ENCODE data around the gene YY1. TPM values are rescaled to one million over a fixed set of nuclear protein-coding genes. Genes with fewer than 3 reads are reported as not detected.
A peak's percentile ranks its signal among the peaks of the same experiment; 100 is the strongest.

Gene YY1
- total RNA-seq, 2 experiments from 2014 or later, result 82.4 to 85.0 TPM

GRCh38 chr14:100256339-100256895 is 17.5 kb downstream of the YY1 start:
- H3K36me3 Mint-ChIP-seq (ENCODE audit: low read depth), result peaks cover 11% of the 10 kb centered on the region
- H3K4me1 Mint-ChIP-seq (ENCODE audit: low read depth), result peaks cover 82% of the 10 kb centered on the region
- H3K27me3 Mint-ChIP-seq (ENCODE audit: low read depth), result no peaks in the 10 kb centered on the region
- no peaks in the 10 kb centered on the region for H3K9me3 Mint-ChIP-seq
- H3K4me3 Mint-ChIP-seq, result no peak overlapping the region
- intact Hi-C loops (cut with micrococcal nuclease), result no loop called here
- CTCF ChIA-PET, result interaction anchor here (0.7 to 1.6 kb wide), 2 partner anchors 8 to 174 kb away, joined by 3 to 5 read pairs; no protein-coding TSS in a partner anchor
- no peak for DNase-seq
- H3K27ac Mint-ChIP-seq, result peak overlapping the region; percentile 64

GRCh38 chr14:100261621-100262020 is 22.7 kb downstream of the YY1 start:
- peaks cover 33% of the 10 kb centered on the region for H3K36me3 Mint-ChIP-seq (ENCODE audit: low read depth)
- CTCF ChIA-PET, result interaction anchor here (1.4 to 2.2 kb wide), 2 partner anchors 23 to 28 kb away, joined by 3 to 8 read pairs; no protein-coding TSS in a partner anchor
- no peaks in the 10 kb centered on the region for H3K9me3 Mint-ChIP-seq
- peak; percentile 66 for DNase-seq
- H3K27ac Mint-ChIP-seq, result peak overlapping the region; percentile 37
- peaks cover 85% of the 10 kb centered on the region for H3K4me1 Mint-ChIP-seq (ENCODE audit: low read depth)
- H3K4me3 Mint-ChIP-seq, result no peak overlapping the region
- no peaks in the 10 kb centered on the region for H3K27me3 Mint-ChIP-seq (ENCODE audit: low read depth)
- intact Hi-C loops (cut with micrococcal nuclease), result loop anchor here (2.0 kb wide), 2 partner anchors 13 to 21 kb away; no protein-coding TSS in a partner anchor

GRCh38 chr14:100262545-100262944 is 23.6 kb downstream of the YY1 start:
- CTCF ChIA-PET, result interaction anchor here (1.4 to 3.0 kb wide), 3 partner anchors 22 to 27 kb away, joined by 3 to 14 read pairs (median 8); no protein-coding TSS in a partner anchor
- H3K4me3 Mint-ChIP-seq, result no peak overlapping the region
- H3K27ac Mint-ChIP-seq, result peak overlapping the region; percentile 37
- peaks cover 81% of the 10 kb centered on the region for H3K4me1 Mint-ChIP-seq (ENCODE audit: low read depth)
- DNase-seq, result no peak
- no peaks in the 10 kb centered on the region for H3K27me3 Mint-ChIP-seq (ENCODE audit: low read depth)
- intact Hi-C loops (cut with micrococcal nuclease), result no loop called here
- no peaks in the 10 kb centered on the region for H3K9me3 Mint-ChIP-seq
- H3K36me3 Mint-ChIP-seq (ENCODE audit: low read depth), result peaks cover 34% of the 10 kb centered on the region

- peaks cover 34% of the 10 kb centered on the region for H3K36me3 Mint-ChIP-seq (ENCODE audit: low read depth)
- no peak overlapping the region for H3K4me3 Mint-ChIP-seq
- H3K27ac Mint-ChIP-seq, result peak overlapping the region; percentile 37
- no peaks in the 10 kb centered on the region for H3K27me3 Mint-ChIP-seq (ENCODE audit: low read depth)
- peaks cover 81% of the 10 kb centered on the region for H3K4me1 Mint-ChIP-seq (ENCODE audit: low read depth)
- CTCF ChIA-PET, result interaction anchor here (0.6 to 3.0 kb wide), 4 partner anchors 10 to 22 kb away, joined by 3 to 14 read pairs (median 4); no protein-coding TSS in a partner anchor
- intact Hi-C loops (cut with micrococcal nuclease), result no loop called here
- H3K9me3 Mint-ChIP-seq, result no peaks in the 10 kb centered on the region
- no peak for DNase-seq
These were observed 24.2 kb downstream of the YY1 start for GRCh38 chr14:100263141-100263540.

- Mint-ChIP-seq H3K27me3 (ENCODE audit: low read depth) (no peaks in the 10 kb centered on the region), H3K4me1 (ENCODE audit: low read depth) (peaks cover 67% of the 10 kb centered on the region), H3K27ac (no peak overlapping the region), H3K36me3 (ENCODE audit: low read depth) (peaks cover 28% of the 10 kb centered on the region), H3K4me3 (no peak overlapping the region), H3K9me3 (no peaks in the 10 kb centered on the region)
- CTCF ChIA-PET, result no interaction called here
- DNase-seq, result no peak
- intact Hi-C loops (cut with micrococcal nuclease), result no loop called here
These were observed 29.0 kb downstream of the YY1 start for GRCh38 chr14:100267990-100268389.

GRCh38 chr14:100268591-100269207 is 29.8 kb downstream of the YY1 start:
- Mint-ChIP-seq H3K9me3 (no peaks in the 10 kb centered on the region), H3K4me3 (no peak overlapping the region), H3K4me1 (ENCODE audit: low read depth) (peaks cover 63% of the 10 kb centered on the region), H3K27me3 (ENCODE audit: low read depth) (no peaks in the 10 kb centered on the region), H3K36me3 (ENCODE audit: low read depth) (peaks cover 27% of the 10 kb centered on the region), H3K27ac (peak overlapping the region; percentile 31)
- DNase-seq, result no peak
- intact Hi-C loops (cut with micrococcal nuclease), result no loop called here
- CTCF ChIA-PET, result no interaction called here

GRCh38 chr14:100271247-100271939 is 32.4 kb downstream of the YY1 start:
- peaks cover 62% of the 10 kb centered on the region for H3K4me1 Mint-ChIP-seq (ENCODE audit: low read depth)
- H3K27me3 Mint-ChIP-seq (ENCODE audit: low read depth), result no peaks in the 10 kb centered on the region
- CTCF ChIA-PET, result interaction anchor here (0.6 to 1.9 kb wide), 6 partner anchors 11 to 1583 kb away, joined by 3 to 8 read pairs (median 4); no protein-coding TSS in a partner anchor
- H3K27ac Mint-ChIP-seq, result no peak overlapping the region
- no peak overlapping the region for H3K4me3 Mint-ChIP-seq
- peaks cover 16% of the 10 kb centered on the region for H3K36me3 Mint-ChIP-seq (ENCODE audit: low read depth)
- H3K9me3 Mint-ChIP-seq, result no peaks in the 10 kb centered on the region
- intact Hi-C loops (cut with micrococcal nuclease), result no loop called here
- peak; percentile 56 for DNase-seq

- Mint-ChIP-seq H3K36me3 (ENCODE audit: low read depth) (peaks cover 9% of the 10 kb centered on the region), H3K9me3 (no peaks in the 10 kb centered on the region), H3K4me3 (no peak overlapping the region), H3K4me1 (ENCODE audit: low read depth) (peaks cover 45% of the 10 kb centered on the region), H3K27ac (peak overlapping the region; percentile 4), H3K27me3 (ENCODE audit: low read depth) (no peaks in the 10 kb centered on the region)
- intact Hi-C loops (cut with micrococcal nuclease), result loop anchor here (2.0 kb wide), 1 partner anchor 13 kb away; no protein-coding TSS in a partner anchor
- DNase-seq, result no peak
- CTCF ChIA-PET, result interaction anchor here (1.0 to 2.5 kb wide), 4 partner anchors 10 to 16 kb away, joined by 3 to 5 read pairs (median 4); no protein-coding TSS in a partner anchor
These were observed 35.3 kb downstream of the YY1 start for GRCh38 chr14:100274250-100274649.

GRCh38 chr14:100275214-100275613 is 36.3 kb downstream of the YY1 start:
- CTCF ChIA-PET, result interaction anchor here (0.6 to 1.4 kb wide), 3 partner anchors 10 to 15 kb away, joined by 3 to 4 read pairs (median 4); no protein-coding TSS in a partner anchor
- Mint-ChIP-seq H3K4me1 (ENCODE audit: low read depth) (peaks cover 43% of the 10 kb centered on the region), H3K4me3 (no peak overlapping the region), H3K9me3 (no peaks in the 10 kb centered on the region), H3K27ac (peak overlapping the region; percentile 21), H3K36me3 (ENCODE audit: low read depth) (peaks cover 11% of the 10 kb centered on the region), H3K27me3 (ENCODE audit: low read depth) (no peaks in the 10 kb centered on the region)
- intact Hi-C loops (cut with micrococcal nuclease), result loop anchor here (2.0 kb wide), 1 partner anchor 14 kb away; no protein-coding TSS in a partner anchor
- DNase-seq, result no peak

- H3K4me3 Mint-ChIP-seq, result no peak overlapping the region
- peaks cover 9% of the 10 kb centered on the region for H3K36me3 Mint-ChIP-seq (ENCODE audit: low read depth)
- H3K27me3 Mint-ChIP-seq (ENCODE audit: low read depth), result no peaks in the 10 kb centered on the region
- CTCF ChIA-PET, result interaction anchor here (0.6 kb wide), 1 partner anchor 313 kb away, joined by 3 read pairs; no protein-coding TSS in a partner anchor
- peaks cover 27% of the 10 kb centered on the region for H3K4me1 Mint-ChIP-seq (ENCODE audit: low read depth)
- DNase-seq, result no peak
- intact Hi-C loops (cut with micrococcal nuclease), result no loop called here
- no peaks in the 10 kb centered on the region for H3K9me3 Mint-ChIP-seq
- peak overlapping the region; percentile 56 for H3K27ac Mint-ChIP-seq
These were observed 39.8 kb downstream of the YY1 start for GRCh38 chr14:100278702-100279101.

GRCh38 chr14:100279133-100279532 is 40.2 kb downstream of the YY1 start:
- intact Hi-C loops (cut with micrococcal nuclease), result no loop called here
- CTCF ChIA-PET, result interaction anchor here (0.6 kb wide), 1 partner anchor 313 kb away, joined by 3 read pairs; no protein-coding TSS in a partner anchor
- peaks cover 9% of the 10 kb centered on the region for H3K36me3 Mint-ChIP-seq (ENCODE audit: low read depth)

GRCh38 chr14:100279563-100279962 is 40.6 kb downstream of the YY1 start:
- CTCF ChIA-PET, result no interaction called here
- Mint-ChIP-seq H3K36me3 (ENCODE audit: low read depth) (peaks cover 9% of the 10 kb centered on the region), H3K9me3 (no peaks in the 10 kb centered on the region), H3K4me1 (ENCODE audit: low read depth) (peaks cover 22% of the 10 kb centered on the region), H3K27me3 (ENCODE audit: low read depth) (no peaks in the 10 kb centered on the region), H3K27ac (peak overlapping the region; percentile 67), H3K4me3 (no peak overlapping the region)
- no peak for DNase-seq
- intact Hi-C loops (cut with micrococcal nuclease), result no loop called here

More at GRCh38 chr14:100279133-100279532, 40.2 kb downstream of the YY1 start:
- Mint-ChIP-seq H3K27ac (peak overlapping the region; percentile 56), H3K4me3 (no peak overlapping the region), H3K4me1 (ENCODE audit: low read depth) (peaks cover 26% of the 10 kb centered on the region), H3K27me3 (ENCODE audit: low read depth) (no peaks in the 10 kb centered on the region), H3K9me3 (no peaks in the 10 kb centered on the region)
- DNase-seq, result no peak

Measured in activated naive CD4-positive, alpha-beta T cell treated with anti-CD3 and anti-CD28 coated beads for 36 hours (primary cell).